Adrenal gland (tissue), 12 donors: ENCODE results near the gene BHLHE23. TPM values are rescaled to one million over a fixed set of nuclear protein-coding genes. Genes with fewer than 3 reads are reported as not detected.

ENCODE experiments used
- DNase-seq, 7 donors: peaks; one replicate each; pipeline ENCODE4 v3.0.0-alpha.2; 2019 to 2020
- H3K27ac ChIP-seq, 5 donors: fragments of 200-600 bp; sonication (generic) in 4 of 5; 1 replicate in 3 of 5; 2 replicates in 2 of 5; pipeline versions ENCODE4 v1.5.1 to v1.8.0; 2016 to 2020; ENCODE audit warnings: mild to moderate bottlenecking in 1 of 5
- H3K27me3 ChIP-seq: fragments of 200-600 bp; 2 replicates; pipeline ENCODE4 v1.8.0; 2021
- H3K36me3 ChIP-seq, 2 donors: fragments of 200-600 bp; replicated peaks in 1 of 2; 1 replicate in 1 of 2; 2 replicates in 1 of 2; pipeline versions ENCODE4 v1.5.1 to v1.8.0; 2018 to 2022
- H3K4me1 ChIP-seq, 2 donors: fragments of 200-600 bp; replicated peaks in 1 of 2; 1 replicate in 1 of 2; 2 replicates in 1 of 2; pipeline versions ENCODE4 v1.5.1 to v1.8.0; 2018 to 2021
- H3K4me3 ChIP-seq, 4 donors: fragments of 200-600 bp; sonication (generic) in 3 of 4; one replicate each; pipeline ENCODE4 v1.5.1; 2016 to 2018
- H3K9me3 ChIP-seq, 3 donors: fragments of 200-600 bp; sonication (generic) in 1 of 3; replicated peaks in 1 of 3; 1 replicate in 2 of 3; 2 replicates in 1 of 3; pipeline versions ENCODE4 v1.5.1 to v1.8.0; 2016 to 2021
- CTCF ChIP-seq, 6 experiments: fragments of 450-650 bp in 4 of 6; fragments of 200-600 bp in 2 of 6; sonication (generic) in 1 of 6; IDR thresholded peaks; 1 replicate in 5 of 6; 2 replicates in 1 of 6; pipeline versions ENCODE4 v1.5.1 to v1.8.0; 2016 to 2021; ENCODE audit warnings: antibody characterized with exemption in 6 of 6, mild to moderate bottlenecking in 2 of 6, moderate library complexity in 1 of 6
- POLR2A ChIP-seq, 2 donors: fragments of 450-650 bp; IDR thresholded peaks; one replicate each; pipeline ENCODE4 v1.6.1; 2017; ENCODE audit warnings: antibody characterized with exemption in 2 of 2, mild to moderate bottlenecking in 2 of 2, moderate library complexity in 1 of 2
- WGBS, 4 donors: extraction: QIAGEN DNeasy Blood & Tissue Kit in 2 of 4; methylation state at CpG; one replicate each; pipeline versions ENCODE4 v1.1.5 to v1.1.7; 2013 to 2017; 5-methylcytosine and 5-hydroxymethylcytosine counted together
- intact Hi-C, 2 donors: fragments of 100-400 bp; cut with DNase I; formaldehyde crosslinking; loops; one replicate each; pipeline versions ENCODE4 v1.14.1 to v1.15.0; 2022 to 2023
- polyA plus RNA-seq, 3 donors: library from polyadenylated mRNA; stranded (reverse); fragments of 200-250 nt in 2 of 3; fragments of 350-450 nt in 1 of 3; fragmentation: Illumina TruSeq in 1 of 3; extraction: RNeasy Lipid Tissue Mini Kit (QIAGEN cat#74804) in 1 of 3; gene quantifications; one replicate each; pipeline ENCODE4 v1.2.3, GENCODE V29; 2013 to 2014
- total RNA-seq, 9 donors: library from RNA; depleted of rRNA in 4 of 9; stranded (reverse); fragments of >200 nt in 4 of 9; fragments of 120-200 nt in 1 of 9; fragmentation: NEBNext Ultra II Directional in 1 of 9; extraction: Animal tissue kit (Norgen Biotek cat#: 25700) in 1 of 9; gene quantifications; one replicate each; pipeline versions ENCODE4 v1.1.0 to v1.2.4, GENCODE V29; 2013 to 2023
- donor health status: healthy with polysubstance abuse.
- donor health status: Bipolar disorder and iron deficiency.
- donor health status: DM: yes; HTN: yes; CAD: no.
- donor health status: DM: no; HTN: no; CAD: no.
- donor health status: DM: no; HTN: no; CAD: no.
- donor health status: DM: yes; HTN: yes; CAD: no.

The BHLHE23 gene
- total and polyA plus RNA-seq, 12 donors = not detected

- Histone ChIP-seq H3K27me3 (peaks cover 10% of the 10 kb centered on the region), H3K36me3 (no peaks in the 10 kb centered on the region), H3K27ac (no peak overlapping the region), H3K4me3 (no peak overlapping the region), H3K9me3 (no peaks in the 10 kb centered on the region), H3K4me1 (peaks cover 0 to 8% of the 10 kb centered on the region in 2 donors)
- WGBS, 4 donors = 77 to 82% (median 80%) methylated on average over 17 to 21 of the region's 21 CpGs
- TF ChIP-seq POLR2A (IDR thresholded peaks at IDR 0.05) = no peak
- TF ChIP-seq CTCF (IDR thresholded peaks at IDR 0.05) = no peak
- DNase-seq = no peak
- intact Hi-C loops = no loop called here
These were observed 38.2 kb downstream of the BHLHE23 start for GRCh38 chr20:62968378-62969178.

GRCh38 chr20:62967628-62968351 lies 39.0 kb downstream of the BHLHE23 start:
- Histone ChIP-seq H3K4me1 (peaks cover 0 to 5% of the 10 kb centered on the region in 2 donors), H3K27me3 (peaks cover 2% of the 10 kb centered on the region), H3K36me3 (no peaks in the 10 kb centered on the region), H3K27ac (no peak overlapping the region), H3K4me3 (no peak overlapping the region), H3K9me3 (no peaks in the 10 kb centered on the region)
- no peak for DNase-seq
- TF ChIP-seq POLR2A (IDR thresholded peaks at IDR 0.05) (no peak), CTCF (IDR thresholded peaks at IDR 0.05) (no peak)
- 82 to 89% (median 87%) methylated on average over 11 to 27 of the region's 27 CpGs for WGBS, 4 donors
- intact Hi-C loops = no loop called here

GRCh38 chr20:62967149-62967501 lies 39.6 kb downstream of the BHLHE23 start:
- no peak for DNase-seq
- H3K36me3 ChIP-seq = no peaks in the 10 kb centered on the region
- intact Hi-C loops = no loop called here
- H3K27ac ChIP-seq = no peak overlapping the region
- no peak overlapping the region for H3K4me3 ChIP-seq
- H3K27me3 ChIP-seq = no peaks in the 10 kb centered on the region
- no peak for TF ChIP-seq CTCF (IDR thresholded peaks at IDR 0.05)
- no peak for TF ChIP-seq POLR2A (IDR thresholded peaks at IDR 0.05)
- 91 to 100% (median 95%) methylated on average over 3 to 6 of the region's 6 CpGs; no CpG with 5 or more reads in 1 of the 4 donors for WGBS, 4 donors
- no peaks in the 10 kb centered on the region for H3K9me3 ChIP-seq
- no peaks in the 10 kb centered on the region for H3K4me1 ChIP-seq

- no peak for DNase-seq
- WGBS, 4 donors = 91 to 92% (median 91%) methylated on average over 9 to 26 of the region's 27 CpGs
- Histone ChIP-seq H3K36me3 (no peaks in the 10 kb centered on the region), H3K4me3 (no peak overlapping the region), H3K27me3 (no peaks in the 10 kb centered on the region), H3K9me3 (no peaks in the 10 kb centered on the region), H3K4me1 (no peaks in the 10 kb centered on the region), H3K27ac (no peak overlapping the region)
- intact Hi-C loops = no loop called here
- TF ChIP-seq CTCF (IDR thresholded peaks at IDR 0.05) = no peak
- TF ChIP-seq POLR2A (IDR thresholded peaks at IDR 0.05) = no peak
These were observed 40.3 kb downstream of the BHLHE23 start for GRCh38 chr20:62966212-62967148.
